ENCODE data around the gene TOR1A. TPM values are rescaled to one million over a fixed set of nuclear protein-coding genes. Genes with fewer than 3 reads are reported as not detected.

The TOR1A gene
- polyA plus RNA-seq, 10 donors, result 22.7 to 31.1 (median 24.9) TPM

DNA sequence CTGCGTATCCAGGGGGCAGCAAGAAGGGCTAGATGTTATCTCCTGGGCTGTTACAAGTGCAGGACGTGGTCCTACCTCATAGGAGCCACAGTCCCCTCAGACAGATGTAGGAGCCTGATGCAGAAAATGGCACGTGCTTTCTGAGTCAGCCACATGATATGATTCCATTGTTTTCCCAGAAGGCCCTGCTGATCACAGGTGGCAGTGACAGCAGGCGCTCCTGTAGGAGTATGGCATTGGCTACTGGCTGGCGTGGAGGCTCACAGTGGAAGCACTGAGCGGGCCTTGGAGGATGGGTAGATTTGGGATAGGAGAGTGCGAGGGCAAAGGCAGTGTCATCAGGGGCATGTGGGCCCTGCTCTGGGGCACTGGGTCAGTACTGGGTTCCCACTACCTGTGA, 33.3 kb upstream of the TOR1A start:
- no peak for DNase-seq

- DNase-seq, result no peak
Measured at GRCh38 chr9:129854588-129855110, 30.7 kb upstream of the TOR1A start.

GRCh38 chr9:129853614-129854013, 29.7 kb upstream of the TOR1A start:
- DNase-seq, result no peak

DNA sequence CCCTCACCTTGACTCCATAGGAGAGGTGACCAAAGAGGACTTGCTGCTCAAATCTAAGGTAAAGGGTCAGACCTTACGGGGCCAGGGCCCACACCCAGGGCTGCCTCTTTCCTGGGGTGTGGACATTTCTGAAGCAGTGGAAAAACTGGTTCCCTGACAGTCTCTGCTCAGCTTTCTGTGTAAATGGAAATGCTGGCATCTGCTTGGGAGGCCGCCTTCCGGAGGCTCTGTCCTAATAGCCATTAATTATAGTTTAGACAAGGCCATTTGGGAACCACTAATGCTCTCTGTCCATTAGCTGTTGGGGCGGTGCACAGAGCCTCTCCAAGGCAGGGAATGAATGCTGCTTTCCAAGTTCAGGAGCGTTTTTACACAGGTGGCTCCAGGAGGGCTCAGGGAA, 28.6 kb upstream of the TOR1A start:
- no peak for DNase-seq

- no peak for DNase-seq
Measured at GRCh38 chr9:129851821-129852220, 27.9 kb upstream of the TOR1A start.

DNA sequence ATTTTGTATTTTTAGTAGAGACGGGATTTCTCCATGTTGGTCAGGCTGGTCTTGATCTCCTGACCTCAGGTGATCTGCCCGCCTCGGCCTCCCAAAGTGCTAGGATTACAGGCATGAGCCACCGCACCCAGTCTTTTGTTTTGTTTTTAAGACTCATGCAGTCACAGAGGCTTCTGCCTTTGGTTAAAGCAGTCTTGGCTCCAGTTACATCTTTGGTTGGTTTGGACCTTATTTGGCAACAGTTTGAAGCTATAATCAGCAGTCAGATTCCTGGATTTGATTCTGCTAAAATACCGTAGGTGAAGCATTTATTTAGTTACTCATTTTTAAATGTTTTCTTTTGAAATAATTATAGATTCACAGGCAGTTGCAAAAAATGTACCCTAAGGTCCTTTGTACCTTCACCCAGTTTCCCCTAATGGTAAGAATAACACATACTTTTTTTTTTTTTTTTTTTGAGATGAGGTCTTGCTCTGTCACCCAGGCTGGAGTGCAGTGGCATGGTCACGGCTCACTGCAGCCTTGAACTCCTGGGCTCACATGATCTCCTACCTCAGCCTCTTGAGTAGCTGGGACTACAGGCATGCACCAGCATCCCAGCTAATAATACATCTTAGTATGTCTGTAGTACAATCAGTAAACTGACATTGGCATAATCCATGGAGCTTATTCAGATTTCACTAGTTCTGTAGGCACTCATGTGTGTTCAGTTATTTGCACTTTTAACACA, 27.1 kb upstream of the TOR1A start:
- no peak for DNase-seq

DNA sequence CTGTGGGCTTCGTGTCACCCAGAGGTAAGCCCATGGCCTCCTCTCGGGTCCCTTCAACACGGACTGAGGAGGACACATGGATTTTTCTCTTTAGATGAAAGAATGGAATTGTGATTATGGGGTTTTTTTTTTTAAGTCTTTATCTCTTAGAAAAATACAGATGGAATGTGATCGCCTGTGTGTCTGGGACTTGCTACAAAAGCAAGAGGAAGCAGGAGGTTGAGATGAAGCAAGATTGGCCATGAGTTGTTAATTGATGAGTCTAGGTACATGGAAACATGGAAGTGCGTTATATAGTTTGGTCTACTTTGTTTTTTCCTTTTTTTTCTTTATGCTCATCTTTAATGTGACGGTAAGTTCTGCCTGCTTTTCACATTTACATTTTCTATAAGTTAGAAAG, 26.0 kb upstream of the TOR1A start:
- DNase-seq, result no peak

DNA sequence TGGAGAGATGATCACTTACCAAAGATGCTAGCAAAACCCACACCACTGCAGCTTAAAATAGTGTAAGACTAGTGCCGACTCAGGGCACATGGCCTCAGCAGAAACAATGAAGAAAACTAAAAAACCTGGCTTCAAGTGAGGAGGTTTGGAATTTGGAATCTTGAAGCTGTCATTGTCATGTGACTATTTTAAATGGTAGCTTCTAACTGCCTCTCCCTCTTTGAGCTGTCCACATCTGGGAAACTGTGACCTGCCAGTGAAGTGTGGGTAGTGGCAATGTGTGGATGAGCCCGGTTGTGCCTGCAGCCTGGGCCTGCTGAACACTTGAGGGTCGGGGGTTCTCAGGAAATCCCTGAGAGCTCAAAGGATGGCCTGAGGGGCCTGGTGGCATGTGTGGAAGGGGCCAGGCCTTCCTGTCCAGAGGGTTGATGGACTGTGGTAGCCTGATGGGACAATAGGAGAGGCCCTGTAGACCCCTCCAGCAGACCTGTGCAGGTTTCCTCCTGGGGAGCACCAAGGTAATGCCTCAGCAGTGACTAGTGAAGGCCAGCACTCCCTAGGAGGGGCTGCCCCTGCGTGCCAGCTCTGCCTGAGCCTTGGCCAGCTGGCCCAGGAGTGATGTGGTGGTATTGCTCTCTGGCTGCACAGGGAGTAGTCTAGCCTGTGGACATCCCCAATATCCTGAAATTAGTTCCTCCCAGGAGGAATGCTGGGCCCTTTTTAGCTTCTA, 24.9 kb upstream of the TOR1A start:
- no peak for DNase-seq

DNA sequence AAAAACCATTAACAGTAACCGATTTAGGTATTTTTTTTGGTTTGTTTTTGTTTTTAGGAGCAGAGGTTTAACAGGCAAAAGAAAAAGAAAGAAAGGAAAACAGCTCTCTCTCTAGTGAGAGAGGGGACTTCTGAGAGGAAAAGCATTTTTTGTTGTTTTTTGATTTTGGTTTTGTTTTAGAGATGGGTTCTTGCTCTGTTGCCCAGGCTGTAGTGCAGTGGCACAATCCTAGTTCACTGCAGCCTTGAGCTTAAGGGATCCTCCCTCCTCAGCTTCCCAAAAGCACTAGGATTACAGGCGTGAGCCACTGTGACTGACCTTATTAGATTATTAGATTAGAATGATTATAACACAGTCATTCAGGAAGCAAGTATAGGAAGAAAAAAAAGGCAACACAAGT, 21.4 kb upstream of the TOR1A start:
- no peak for DNase-seq

- no peak for DNase-seq
Measured at GRCh38 chr9:129841071-129841470, 17.1 kb upstream of the TOR1A start.

GRCh38 chr9:129840034-129840433, 16.1 kb upstream of the TOR1A start:
- no peak for DNase-seq

DNA sequence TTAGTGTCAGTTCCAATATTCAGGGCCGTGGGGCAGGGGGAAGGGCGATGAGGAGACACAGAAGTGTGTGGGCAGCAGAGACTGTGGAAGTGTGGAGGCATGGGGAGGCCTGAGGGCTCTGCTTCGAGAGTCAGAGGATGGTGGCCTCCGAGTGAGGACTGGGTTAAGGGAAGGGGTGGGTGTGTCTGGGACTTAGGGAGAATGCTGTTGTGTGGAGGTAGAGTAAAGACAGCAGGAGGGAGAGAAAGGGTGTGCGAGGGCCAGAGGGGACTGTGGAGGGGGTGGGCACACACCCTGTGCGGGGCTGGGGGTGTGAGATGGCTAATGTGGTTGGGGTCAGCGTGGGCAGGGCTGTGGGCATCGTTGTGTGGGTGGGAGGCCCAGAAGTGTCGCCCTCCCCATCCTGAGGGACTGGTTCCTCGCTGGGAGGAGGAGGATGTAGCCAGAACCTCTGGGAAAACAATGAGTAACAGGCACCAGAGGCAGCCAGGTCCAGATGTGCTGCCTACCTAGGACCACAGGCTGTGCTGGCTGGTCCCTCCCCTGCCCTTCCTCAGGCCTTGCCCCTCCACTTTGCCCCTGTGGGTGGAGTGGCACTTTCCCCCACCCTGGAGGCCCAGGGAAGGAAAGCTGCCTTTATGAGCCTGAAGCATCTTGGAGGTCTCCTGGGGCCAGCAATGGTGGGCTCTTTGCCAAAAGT, 15.5 kb upstream of the TOR1A start:
- no peak for DNase-seq

GRCh38 chr9:129838707-129839259, 14.8 kb upstream of the TOR1A start:
- peak in 1 of 3 donors; percentile 27 for DNase-seq

- DNase-seq, result peak in 1 of 3 donors; percentile 22
Measured at GRCh38 chr9:129836311-129837007, 12.5 kb upstream of the TOR1A start.

DNA sequence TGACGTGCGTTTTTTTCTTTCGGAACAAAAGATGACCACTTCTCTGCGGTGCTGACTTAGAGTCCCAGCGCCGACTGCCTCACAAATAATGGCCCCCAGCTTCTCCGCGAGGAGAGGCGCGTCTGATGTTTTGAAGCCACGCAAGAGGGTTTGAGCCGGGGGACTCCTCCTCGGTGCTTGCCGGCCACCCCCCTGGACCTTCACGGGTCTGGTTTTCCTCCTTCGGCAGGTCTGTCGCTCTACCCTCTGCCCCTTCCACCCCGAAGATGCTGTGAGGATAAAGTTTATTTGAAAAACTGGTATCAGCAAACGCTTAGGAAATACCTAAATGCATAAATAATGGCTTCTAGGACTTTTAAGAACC, 11.9 kb upstream of the TOR1A start:
- DNase-seq, result no peak

- DNase-seq, result peak; percentile 96 to 99 (median 99)
Measured at GRCh38 chr9:129835128-129835859, 11.4 kb upstream of the TOR1A start, which contains the start of the genes C9orf78 and USP20. Gene C9orf78, minus strand, starts transcription at chr9:129835275. Its CDS starts 54 bp downstream, at chr9:129835221. Gene USP20, plus strand, starts transcription at chr9:129835458. Its CDS starts 17,098 bp downstream, at chr9:129852556.

- no peak for DNase-seq
Measured at GRCh38 chr9:129834489-129835127, 10.7 kb upstream of the TOR1A start.

DNA sequence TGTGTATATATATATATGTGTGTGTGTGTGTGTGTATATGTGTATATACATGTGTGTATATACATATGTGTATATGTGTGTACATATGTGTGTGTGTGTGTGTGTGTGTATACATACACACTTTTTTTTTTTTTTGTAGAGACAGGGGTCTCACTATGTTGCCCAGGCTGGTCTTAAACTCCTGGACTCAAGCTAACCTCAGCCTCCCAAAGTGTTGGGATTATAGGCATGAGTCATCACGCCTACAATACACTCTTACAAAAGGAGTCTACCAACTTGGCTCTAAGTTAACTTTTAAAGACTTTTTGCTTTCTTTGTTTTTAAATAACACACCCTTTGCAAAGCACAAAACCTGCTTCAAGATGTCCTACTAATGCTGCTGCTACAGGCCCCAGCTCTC, 9.0 kb upstream of the TOR1A start:
- DNase-seq, result no peak

DNA sequence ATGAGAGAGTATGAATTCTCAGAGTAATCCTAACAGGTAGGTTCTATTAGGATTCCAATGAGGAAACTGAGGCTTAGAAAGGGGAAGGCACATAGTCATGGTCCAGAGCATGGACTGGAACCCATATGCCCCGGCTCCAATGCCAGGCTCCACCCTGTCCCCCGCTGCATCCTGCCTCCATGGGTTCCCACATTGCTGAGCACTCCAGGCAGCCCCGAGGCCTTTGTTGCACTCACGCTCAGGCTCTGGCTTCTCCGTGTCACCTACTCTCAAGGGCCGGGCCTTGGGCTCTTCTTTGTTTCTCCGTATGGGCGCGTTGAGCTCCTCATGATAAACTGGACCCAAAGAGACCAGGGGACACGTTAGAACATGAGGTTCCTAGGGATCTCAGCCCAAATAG, 5.0 kb upstream of the TOR1A start:
- DNase-seq, result no peak

DNA sequence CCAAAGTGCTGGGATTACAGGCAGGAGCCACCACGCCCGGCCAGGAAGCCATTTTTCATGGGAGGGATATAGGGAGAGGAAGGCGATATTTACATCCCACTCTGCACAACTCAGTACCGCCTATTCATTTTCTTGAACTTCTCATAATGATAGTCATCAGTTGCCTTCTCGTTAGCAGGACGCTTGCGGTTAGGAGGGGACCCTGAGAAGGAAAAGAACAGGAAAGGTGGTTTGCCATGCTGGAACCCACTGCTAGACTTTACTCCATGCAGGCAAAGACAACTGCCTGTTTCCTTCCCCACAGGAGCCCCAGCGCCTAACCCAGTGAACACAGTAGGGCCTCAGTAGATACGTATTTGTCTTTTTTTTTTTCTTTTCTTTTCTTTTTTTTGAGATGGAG, 4.1 kb upstream of the TOR1A start:
- DNase-seq, result no peak

All from muscle of back (tissue), 11 donors.